HepG2 (cell line): ENCODE results near the gene ENAH. TPM values are rescaled to one million over a fixed set of nuclear protein-coding genes. Genes with fewer than 3 reads are reported as not detected.

ENCODE experiments used
- CREB3 ChIP-seq: sonication (generic); formaldehyde crosslinking; IDR thresholded peaks from 2 replicates; pipeline ENCODE4 v1.5.0; 2020; ENCODE audit warnings: missing genetic modification reagents
- EP300 ChIP-seq, 3 experiments: sonication (generic) in 1 of 3; formaldehyde crosslinking in 1 of 3; IDR thresholded peaks; 2 replicates each; pipeline versions ENCODE4 v1.5.1 to v1.6.1; 2011 to 2020; ENCODE audit warnings: low read depth in 2 of 3, low read length in 2 of 3, borderline replicate concordance in 1 of 3, improper control_type of control experiment in 1 of 3, mild to moderate bottlenecking in 1 of 3, missing genetic modification reagents in 1 of 3, moderate library complexity in 1 of 3
- HDAC2 ChIP-seq: sonication (generic); formaldehyde crosslinking; IDR thresholded peaks from 2 replicates; pipeline ENCODE4 v1.4.0; 2020; ENCODE audit warnings: missing genetic modification reagents
- HNF4A ChIP-seq: sonication (generic); formaldehyde crosslinking; IDR thresholded peaks from 2 replicates; pipeline ENCODE4 v1.4.0; 2020; ENCODE audit warnings: missing genetic modification reagents
- KDM6A ChIP-seq: IDR thresholded peaks from 2 replicates; pipeline ENCODE4 v1.6.1; 2016; ENCODE audit warnings: low read depth
- KLF15 ChIP-seq: sonication (generic); formaldehyde crosslinking; IDR thresholded peaks from 2 replicates; pipeline ENCODE4 v1.8.1; 2023; ENCODE audit warnings: borderline replicate concordance, mild to moderate bottlenecking, inconsistent platforms, missing genetic modification reagents, mixed read lengths
- MLXIP ChIP-seq: sonication (generic); formaldehyde crosslinking; IDR thresholded peaks from 2 replicates; pipeline ENCODE4 v1.9.0; 2021; ENCODE audit warnings: missing genetic modification reagents, borderline replicate concordance
- MTA3 ChIP-seq: sonication (generic); formaldehyde crosslinking; IDR thresholded peaks from 2 replicates; pipeline ENCODE4 v1.4.0; 2020; ENCODE audit warnings: missing genetic modification reagents
- NR2F1 ChIP-seq, 2 experiments: fragments of 450-650 bp in 1 of 2; formaldehyde crosslinking in 1 of 2; IDR thresholded peaks; 2 replicates each; pipeline versions ENCODE4 v1.5.0 to v1.6.1; 2016 to 2020; ENCODE audit warnings: mild to moderate bottlenecking in 1 of 2, missing compliant biosample characterization in 1 of 2, missing genetic modification reagents in 1 of 2, moderate library complexity in 1 of 2
- PAWR ChIP-seq: sonication (generic); formaldehyde crosslinking; IDR thresholded peaks from 2 replicates; pipeline ENCODE4 v1.4.0; 2020; ENCODE audit warnings: missing genetic modification reagents, mild to moderate bottlenecking, borderline replicate concordance
- SOX13 ChIP-seq, 3 experiments: fragments of 450-650 bp in 1 of 3; sonication (generic) in 1 of 3; formaldehyde crosslinking in 1 of 3; IDR thresholded peaks in 2 of 3; conservative IDR thresholded peaks in 1 of 3; 2 replicates each; pipeline versions ENCODE4 v1.5.0 to v1.6.1; 2016 to 2020; ENCODE audit warnings: antibody characterized with exemption in 1 of 3, mild to moderate bottlenecking in 1 of 3, missing compliant biosample characterization in 1 of 3, missing genetic modification reagents in 1 of 3, moderate library complexity in 1 of 3
- USF2 ChIP-seq, 2 experiments: sonication (generic) in 1 of 2; formaldehyde crosslinking in 1 of 2; IDR thresholded peaks; 2 replicates each; pipeline versions ENCODE4 v1.5.1 to v1.6.1; 2011 to 2020; ENCODE audit warnings: borderline replicate concordance in 1 of 2, low read depth in 1 of 2, low read length in 1 of 2, mild to moderate bottlenecking in 1 of 2, missing genetic modification reagents in 1 of 2, moderate library complexity in 1 of 2
- ZMYM4 ChIP-seq: sonication (generic); formaldehyde crosslinking; IDR thresholded peaks from 2 replicates; pipeline ENCODE4 v1.8.1; 2023; ENCODE audit warnings: mild to moderate bottlenecking, missing genetic modification reagents
- ZNF121 ChIP-seq: sonication (generic); formaldehyde crosslinking; IDR thresholded peaks from 2 replicates; pipeline ENCODE4 v1.5.0; 2020; ENCODE audit warnings: mild to moderate bottlenecking, missing genetic modification reagents
- ZNF180 ChIP-seq: sonication (generic); formaldehyde crosslinking; IDR thresholded peaks from 2 replicates; pipeline ENCODE4 v1.4.0; 2020; ENCODE audit warnings: low read depth, missing genetic modification reagents, borderline replicate concordance
- ZNF235 ChIP-seq: sonication (generic); formaldehyde crosslinking; IDR thresholded peaks from 2 replicates; pipeline ENCODE4 v1.8.1; 2023; ENCODE audit warnings: mild to moderate bottlenecking, missing genetic modification reagents, borderline replicate concordance
- ZNF619 ChIP-seq: sonication (generic); formaldehyde crosslinking; IDR thresholded peaks from 2 replicates; pipeline ENCODE4 v1.4.0; 2020; ENCODE audit warnings: mild to moderate bottlenecking, missing genetic modification reagents
- polyA plus RNA-seq, 8 experiments: library from polyadenylated mRNA; depleted of rRNA in 3 of 8; stranded (reverse) in 7 of 8; unstranded in 1 of 8; fragments of >200 nt; fragmentation: Illumina TruSeq in 4 of 8; extraction: Trizol in 4 of 8; gene quantifications; 2 replicates each; pipeline versions ENCODE4 v1.2.1 to v1.2.3, GENCODE V29; 2011 to 2016; ENCODE audit warnings: low read depth in 4 of 8, missing spikeins in 1 of 8, mixed read lengths in 1 of 8; ENCODE audit not compliant: insufficient read depth in 1 of 8
- total RNA-seq, 5 experiments: library from RNA; depleted of rRNA; stranded (reverse); fragments of >200 nt; fragmentation: Illumina TruSeq; extraction: Trizol; gene quantifications; 2 replicates each; pipeline ENCODE4 v1.2.3, GENCODE V29; 2016; ENCODE audit warnings: low read depth in 1 of 5
- TF ChIP-seq, protein P1 (sequence below): sonication (generic); formaldehyde crosslinking; IDR thresholded peaks from 2 replicates; pipeline ENCODE4 v1.4.0; 2020; ENCODE audit warnings: mild to moderate bottlenecking, missing genetic modification reagents

The ENAH gene
- total and polyA plus RNA-seq, 2 of the 13 experiments (the other 11 are each of a cell fraction or from before 2014, with no cell fraction given) = 22.1 to 58.3 TPM

DNA sequence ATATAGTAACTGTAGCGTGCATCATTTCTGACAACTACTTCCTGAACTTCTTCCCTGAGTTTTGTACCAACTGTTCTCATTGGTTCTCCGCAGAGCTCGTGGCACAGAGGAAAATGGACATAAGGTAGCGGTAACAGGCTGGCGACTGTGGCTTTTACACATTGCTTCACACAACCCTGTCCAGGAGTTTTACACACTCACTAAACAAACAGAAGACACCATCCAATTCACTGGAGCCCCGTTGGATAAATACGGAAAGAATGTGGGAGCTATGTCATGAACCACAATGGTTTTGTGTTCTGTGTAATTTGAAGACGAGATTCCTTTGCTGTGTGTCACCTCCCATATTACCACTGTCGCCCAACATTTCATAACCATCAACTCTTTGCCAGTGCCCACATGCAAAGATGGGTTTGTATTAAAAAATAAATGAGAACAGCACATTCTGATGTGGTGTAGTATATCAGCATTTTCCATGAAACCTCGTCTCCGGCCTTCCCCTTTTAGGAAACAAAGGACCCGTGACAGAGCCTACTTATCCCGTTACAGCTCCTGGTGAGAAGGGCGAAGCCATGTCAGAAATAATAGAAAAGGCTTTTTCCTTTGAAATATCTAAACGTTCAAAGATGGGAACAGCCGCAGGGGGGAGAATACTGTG, 47.4 kb upstream of the ENAH start (continued):
- TF ChIP-seq USF2 (IDR thresholded peaks at IDR 0.05; ENCODE audit: low read depth, low read length) (0 out of 2 replicates have a peak, but pooled peaks have one; percentile 9), USF2 (CRISPR knock-in tag; IDR thresholded peaks at IDR 0.05; ENCODE audit: borderline replicate concordance) (no peak), MLXIP (CRISPR knock-in tag) (no peak), ZMYM4 (peak; percentile 47; the same call in 1 of the 2 replicates), HDAC2 (CRISPR knock-in tag) (peak; percentile 70), HNF4A (peak; percentile 25; the same call in 1 of the 2 replicates), KDM6A (CRISPR knock-in tag) (peak; percentile 41; the same call in 1 of the 2 replicates), MTA3 (CRISPR knock-in tag) (no peak), CREB3 (CRISPR knock-in tag) (no peak), ZNF180 (no peak), ZNF235 (CRISPR knock-in tag) (no peak), ZNF121 (CRISPR knock-in tag) (peak; percentile 59; the same call in 1 of the 2 replicates), PAWR (CRISPR knock-in tag) (no peak), NR2F1 (CRISPR knock-in tag; IDR thresholded peaks at IDR 0.05) (no peak; a peak in 1 of 4 replicates), ZNF619 (CRISPR knock-in tag) (no peak), SOX13 (IDR thresholded peaks at IDR 0.05) (peak; percentile 47; the same call in 1 of the 2 replicates), SOX13 (CRISPR knock-in tag; conservative IDR thresholded peaks at IDR 0.05 in 1 of 2, IDR thresholded peaks at IDR 0.05 in 1 of 2) (peak in 1 of 2 experiments; percentile 94; a peak in 2 of 4 replicates), EP300 (IDR thresholded peaks at IDR 0.05; ENCODE audit: low read depth in 2 of 2, low read length in 2 of 2) (peak; percentile 55 to 91; a peak in 3 of 4 replicates), EP300 (CRISPR knock-in tag; IDR thresholded peaks at IDR 0.05; ENCODE audit: borderline replicate concordance) (peak; percentile 82), KLF15 (CRISPR knock-in tag) (no peak)
- TF ChIP-seq, protein P1, sequence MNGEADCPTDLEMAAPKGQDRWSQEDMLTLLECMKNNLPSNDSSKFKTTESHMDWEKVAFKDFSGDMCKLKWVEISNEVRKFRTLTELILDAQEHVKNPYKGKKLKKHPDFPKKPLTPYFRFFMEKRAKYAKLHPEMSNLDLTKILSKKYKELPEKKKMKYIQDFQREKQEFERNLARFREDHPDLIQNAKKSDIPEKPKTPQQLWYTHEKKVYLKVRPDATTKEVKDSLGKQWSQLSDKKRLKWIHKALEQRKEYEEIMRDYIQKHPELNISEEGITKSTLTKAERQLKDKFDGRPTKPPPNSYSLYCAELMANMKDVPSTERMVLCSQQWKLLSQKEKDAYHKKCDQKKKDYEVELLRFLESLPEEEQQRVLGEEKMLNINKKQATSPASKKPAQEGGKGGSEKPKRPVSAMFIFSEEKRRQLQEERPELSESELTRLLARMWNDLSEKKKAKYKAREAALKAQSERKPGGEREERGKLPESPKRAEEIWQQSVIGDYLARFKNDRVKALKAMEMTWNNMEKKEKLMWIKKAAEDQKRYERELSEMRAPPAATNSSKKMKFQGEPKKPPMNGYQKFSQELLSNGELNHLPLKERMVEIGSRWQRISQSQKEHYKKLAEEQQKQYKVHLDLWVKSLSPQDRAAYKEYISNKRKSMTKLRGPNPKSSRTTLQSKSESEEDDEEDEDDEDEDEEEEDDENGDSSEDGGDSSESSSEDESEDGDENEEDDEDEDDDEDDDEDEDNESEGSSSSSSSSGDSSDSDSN (CRISPR knock-in tag) = no peak
